HG03469 (cell line): ENCODE data around the gene GLI1.
"Not testable (repeated sequence)": the region's sequence is repeated elsewhere in the genome, so short reads cannot be mapped to it uniquely, and the experiment has no call there.

Experiments
- ATAC-seq: cut with Tn5 transposase; IDR thresholded peaks from one replicate; pipeline ENCODE4 v1.9.1; 2021; ENCODE audit warnings: mild to moderate bottlenecking, moderate library complexity, moderate number of reproducible peaks; ENCODE audit not compliant: unreplicated experiment

GLI1 gene

GRCh38 chr12:57517718-57518117 is 58.1 kb downstream of the GLI1 start:
- ATAC-seq = not testable (repeated sequence)

DNA sequence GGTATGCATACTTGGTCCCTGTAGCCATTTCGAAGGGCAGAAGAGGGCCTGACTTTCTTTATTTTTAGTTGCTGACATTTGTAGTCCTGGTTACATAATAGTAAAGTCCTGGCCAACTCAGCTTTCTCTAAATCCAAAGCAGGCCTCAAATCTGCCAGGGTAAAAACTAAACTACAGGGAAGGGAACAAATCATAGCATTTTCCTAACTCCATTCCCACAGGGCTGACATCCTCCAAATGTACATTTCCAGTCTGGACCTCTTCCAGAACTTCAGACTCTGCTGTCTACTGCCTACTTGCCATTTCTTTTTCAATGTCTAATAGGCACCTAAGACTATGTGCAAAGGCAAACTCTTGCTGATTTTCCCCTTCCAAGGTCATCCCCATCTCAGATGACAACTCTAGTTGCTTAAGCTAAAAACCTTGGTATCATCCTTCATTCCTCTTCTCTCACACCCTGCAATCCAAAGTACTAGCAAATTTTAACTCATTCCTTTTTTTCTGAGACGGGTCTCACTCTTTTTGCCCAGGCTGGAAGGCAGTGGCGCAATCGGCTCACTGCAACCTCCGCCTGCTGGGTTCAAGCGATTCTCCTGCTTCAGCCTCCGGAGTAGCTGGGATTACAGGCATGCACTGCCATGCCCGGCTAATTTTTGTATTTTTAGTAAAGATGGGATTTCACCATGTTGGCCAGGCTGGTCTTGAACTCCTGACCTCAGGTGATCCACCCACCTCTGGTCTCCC is 58.8 kb downstream of the GLI1 start:
- no peak for ATAC-seq

DNA sequence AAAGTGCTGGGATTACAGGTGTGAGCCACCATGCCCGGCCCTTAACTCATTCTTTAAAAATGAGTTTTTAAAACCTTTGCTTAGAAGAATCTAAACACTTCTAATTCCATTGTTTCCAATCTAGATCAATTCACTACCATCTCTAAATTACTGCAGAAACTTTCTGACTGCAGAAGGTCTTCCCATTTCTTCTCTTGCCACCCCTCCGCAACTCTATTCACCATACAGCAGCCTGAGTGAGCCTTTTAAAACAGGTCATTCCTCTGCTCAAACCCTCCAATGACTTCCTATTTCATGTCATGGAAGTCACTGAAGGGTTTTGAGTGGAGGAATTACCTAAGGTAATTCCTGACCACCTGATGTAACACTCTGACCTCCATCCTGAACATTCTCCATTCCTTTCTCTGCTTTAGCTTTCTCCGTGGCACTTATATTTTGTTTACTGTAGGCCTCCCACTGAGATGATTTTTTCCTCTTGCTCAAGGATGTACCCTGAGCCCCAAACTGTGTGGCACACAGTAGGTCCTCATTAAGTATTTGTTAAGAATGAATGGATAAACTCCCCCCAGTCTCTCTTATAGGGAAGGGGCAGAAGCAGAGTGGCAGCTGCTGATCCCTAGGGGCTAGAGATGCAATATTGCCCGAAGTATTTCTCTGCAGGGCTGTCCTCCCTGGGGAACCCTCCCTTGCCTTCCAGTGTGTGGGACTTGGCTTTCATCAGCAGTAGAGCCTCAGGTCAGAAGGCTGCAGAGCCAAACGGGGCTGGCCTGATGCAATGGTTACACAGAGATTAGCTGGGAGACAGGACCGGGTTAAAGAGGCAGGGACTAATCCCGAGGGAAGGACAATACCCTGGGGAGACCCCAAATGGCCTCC is 59.6 kb downstream of the GLI1 start:
- ATAC-seq = no peak

DNA sequence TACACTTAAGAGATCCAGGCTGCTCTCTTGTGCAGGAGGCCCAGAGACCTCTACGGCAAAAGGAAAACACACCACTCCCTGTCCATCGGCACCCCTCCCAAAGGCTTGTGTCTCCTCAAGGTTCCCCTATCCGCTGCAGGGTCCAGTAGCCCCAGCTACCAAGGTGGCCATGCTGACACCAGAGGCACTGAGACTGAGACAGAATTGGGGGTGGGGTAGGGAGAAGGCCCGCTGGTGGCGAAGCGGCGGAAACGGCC is 60.1 kb downstream of the GLI1 start:
- no peak for ATAC-seq

DNA sequence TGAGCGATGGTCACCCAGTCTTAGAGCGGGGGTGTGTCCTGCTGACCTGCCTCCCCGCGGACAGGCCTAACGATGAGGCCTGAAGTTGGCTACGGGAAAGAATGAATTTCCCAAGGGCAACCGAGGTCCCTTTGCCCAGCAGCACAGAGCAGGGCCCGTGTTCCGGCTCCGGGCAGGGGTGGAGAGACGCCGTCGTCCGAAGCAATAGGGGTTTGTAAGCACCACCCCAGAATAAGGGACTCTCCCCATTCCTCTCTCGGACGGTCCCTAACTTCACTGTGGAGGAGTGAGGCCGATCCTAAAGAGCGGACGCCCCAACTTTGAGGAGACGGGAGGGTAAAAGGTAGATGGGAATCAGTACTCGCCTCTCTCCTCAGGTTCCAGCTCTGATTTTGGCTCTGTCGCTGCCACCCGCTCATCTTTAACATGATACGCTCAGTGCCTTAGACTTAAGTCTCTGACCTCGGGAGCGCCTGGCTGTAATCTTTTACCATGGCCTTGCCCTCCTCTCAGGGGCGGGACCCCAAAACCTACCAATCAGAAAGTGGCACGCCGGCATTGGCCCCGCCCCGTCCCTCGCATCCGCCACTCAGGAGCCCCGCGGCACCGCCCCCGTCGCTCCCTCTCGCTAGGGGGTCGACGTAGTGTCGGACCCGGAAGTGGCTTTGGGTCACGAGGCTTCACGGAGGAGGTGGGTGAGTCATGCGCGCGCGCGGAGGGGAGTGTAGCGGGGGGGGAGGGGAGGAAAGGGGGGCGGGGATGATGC is 60.7 kb downstream of the GLI1 start, which contains the start of gene DDIT3:
TSS of gene DDIT3 (minus strand) at position 462 of the 766 bp plus-strand sequence. CDS start 3,108 bp downstream, outside the sequence.
- ATAC-seq = peak; percentile 38

GRCh38 chr12:57521525-57522010 is 62.0 kb downstream of the GLI1 start:
- ATAC-seq = no peak
